ENCODE data around the gene LYRM1.
"Not testable (repeated sequence)": the region's sequence is repeated elsewhere in the genome, so short reads cannot be mapped to it uniquely, and the experiment has no call there.

LYRM1 gene

GRCh38 chr16:20971401-20971800, 70.8 kb downstream of the LYRM1 start:
- TF ChIP-seq CTCF (IDR thresholded peaks at IDR 0.05; ENCODE audit: insufficient read depth, missing control alignments), result no peak
- DNase-seq (ENCODE audit: insufficient read length, low spot score) (no peak), FAIRE-seq (no peak)

- not testable (repeated sequence) for FAIRE-seq; DNase-seq (ENCODE audit: insufficient read length, low spot score)
Observed at GRCh38 chr16:20973201-20973600, 72.6 kb downstream of the LYRM1 start.
